ENCODE measurements around the gene RABGEF1.
"Not testable (repeated sequence)": the region's sequence is repeated elsewhere in the genome, so short reads cannot be mapped to it uniquely, and the experiment has no call there.

RABGEF1 gene

GRCh38 chr7:66758950-66759628 lies 18.6 kb downstream of the RABGEF1 start:
- H3K4me3 ChIP-seq (ENCODE audit: low read depth, low read length): no peak overlapping the region
- DNase-seq (ENCODE audit: low read depth): no peak

DNA sequence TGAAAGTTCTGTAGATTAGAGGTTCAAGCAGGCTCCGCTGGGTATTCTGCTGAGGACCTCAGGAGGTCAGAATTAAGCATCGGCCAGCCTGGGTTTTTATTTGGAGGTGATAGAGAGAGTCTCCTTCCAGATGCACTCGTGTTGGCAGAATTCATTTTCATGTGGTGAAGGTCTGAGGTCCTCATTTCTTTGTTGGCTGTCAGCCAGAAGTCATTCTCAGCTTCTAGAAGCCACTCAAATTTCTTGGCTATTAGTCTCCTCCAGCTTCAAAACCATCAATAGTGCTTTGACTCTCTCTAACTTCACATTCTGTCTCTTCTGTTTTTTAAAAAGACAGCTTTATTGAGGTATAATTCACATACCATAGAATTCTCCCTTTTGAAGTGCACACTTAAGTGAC lies 22.6 kb downstream of the RABGEF1 start:
- not testable (repeated sequence) for H3K4me3 ChIP-seq (ENCODE audit: low read depth, low read length); DNase-seq (ENCODE audit: low read depth)

GRCh38 chr7:66763633-66764355 lies 23.3 kb downstream of the RABGEF1 start:
- DNase-seq (ENCODE audit: low read depth): not testable (repeated sequence)

GRCh38 chr7:66764905-66765304 lies 24.4 kb downstream of the RABGEF1 start:
- not testable (repeated sequence) for DNase-seq (ENCODE audit: low read depth)

More at GRCh38 chr7:66763633-66764355, 23.3 kb downstream of the RABGEF1 start:
- H3K4me3 ChIP-seq (ENCODE audit: low read depth, low read length): not testable (repeated sequence)

GRCh38 chr7:66765322-66766025 lies 24.9 kb downstream of the RABGEF1 start:
- not testable (repeated sequence) for DNase-seq (ENCODE audit: low read depth); H3K4me3 ChIP-seq (ENCODE audit: low read depth, low read length)

More at GRCh38 chr7:66764905-66765304, 24.4 kb downstream of the RABGEF1 start:
- H3K4me3 ChIP-seq (ENCODE audit: low read depth, low read length): not testable (repeated sequence)

- DNase-seq (ENCODE audit: low read depth): no peak
- no peak overlapping the region for H3K4me3 ChIP-seq (ENCODE audit: low read depth, low read length)
Observed at GRCh38 chr7:66766041-66766440, 25.5 kb downstream of the RABGEF1 start.

DNA sequence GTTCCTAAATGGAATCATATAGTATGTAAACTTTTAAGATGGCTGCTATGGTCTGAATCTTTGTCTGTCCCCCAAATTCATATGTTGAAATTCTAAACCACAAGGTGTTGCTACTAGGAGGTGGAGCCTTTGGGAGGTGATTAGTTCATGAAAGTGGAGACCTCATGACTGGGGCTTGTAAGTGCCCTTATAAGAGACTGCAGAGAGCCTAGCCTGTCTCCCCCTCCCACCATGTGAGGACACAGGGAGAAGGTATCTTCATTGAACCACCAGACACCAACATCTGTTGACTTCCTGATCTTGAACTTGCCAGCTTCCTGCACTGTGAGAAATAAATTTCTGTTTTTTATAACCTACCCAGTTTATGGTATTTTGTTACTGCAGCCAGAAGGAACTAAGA lies 27.0 kb downstream of the RABGEF1 start:
- H3K4me3 ChIP-seq (ENCODE audit: low read depth, low read length); DNase-seq (ENCODE audit: low read depth): not testable (repeated sequence)

GRCh38 chr7:66768865-66769832 lies 28.6 kb downstream of the RABGEF1 start:
- DNase-seq (ENCODE audit: low read depth): no peak
- H3K4me3 ChIP-seq (ENCODE audit: low read depth, low read length): no peak overlapping the region

DNA sequence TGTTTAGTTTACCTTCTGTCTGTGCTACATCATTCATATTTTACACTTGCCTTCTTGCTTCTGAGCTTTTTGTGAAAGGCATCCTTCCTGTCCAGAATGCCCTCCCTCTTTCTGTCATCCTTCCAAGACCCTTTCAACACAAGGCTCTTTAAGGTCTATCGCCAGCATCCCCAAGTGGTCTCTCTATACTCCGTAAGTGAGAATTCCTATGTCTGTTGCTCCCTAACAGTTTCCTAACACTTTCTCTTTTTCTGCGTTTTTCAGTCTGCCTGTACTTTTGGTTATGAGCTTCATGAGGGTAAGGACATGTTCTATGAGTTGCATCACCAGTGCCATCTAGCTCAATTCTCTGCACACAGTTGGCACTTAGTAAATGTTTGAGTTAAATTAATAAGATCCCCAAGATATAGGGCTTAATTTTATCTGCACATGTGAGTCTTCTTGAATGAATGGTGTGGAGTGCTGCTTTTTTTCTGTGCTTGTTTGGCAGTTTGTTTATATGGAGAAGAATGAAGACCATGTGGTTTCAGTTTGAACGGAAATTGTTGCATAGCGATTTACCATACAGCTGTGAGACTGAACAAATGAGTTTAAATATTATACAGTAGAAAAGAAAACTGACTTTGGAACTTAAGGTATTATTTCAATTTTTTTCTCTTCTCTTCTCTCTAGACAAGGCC lies 29.4 kb downstream of the RABGEF1 start:
- no peak for DNase-seq (ENCODE audit: low read depth)
- no peak overlapping the region for H3K4me3 ChIP-seq (ENCODE audit: low read depth, low read length)

DNA sequence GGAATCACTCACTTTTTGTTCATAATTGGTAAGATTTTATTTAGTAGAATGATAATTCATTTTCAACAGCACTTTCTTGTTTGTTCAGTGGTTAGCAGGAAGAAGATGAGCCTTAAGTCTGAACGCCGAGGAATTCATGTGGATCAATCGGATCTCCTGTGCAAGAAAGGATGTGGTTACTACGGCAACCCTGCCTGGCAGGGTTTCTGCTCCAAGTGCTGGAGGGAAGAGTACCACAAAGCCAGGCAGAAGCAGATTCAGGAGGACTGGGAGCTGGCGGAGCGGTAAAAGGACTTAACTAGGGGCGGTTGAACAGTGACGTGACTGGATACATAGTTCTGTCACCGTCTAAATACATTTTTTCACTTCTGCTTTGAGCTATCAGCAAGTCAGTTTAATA lies 31.3 kb downstream of the RABGEF1 start:
- no peak for DNase-seq (ENCODE audit: low read depth)
- no peak overlapping the region for H3K4me3 ChIP-seq (ENCODE audit: low read depth, low read length)

DNA sequence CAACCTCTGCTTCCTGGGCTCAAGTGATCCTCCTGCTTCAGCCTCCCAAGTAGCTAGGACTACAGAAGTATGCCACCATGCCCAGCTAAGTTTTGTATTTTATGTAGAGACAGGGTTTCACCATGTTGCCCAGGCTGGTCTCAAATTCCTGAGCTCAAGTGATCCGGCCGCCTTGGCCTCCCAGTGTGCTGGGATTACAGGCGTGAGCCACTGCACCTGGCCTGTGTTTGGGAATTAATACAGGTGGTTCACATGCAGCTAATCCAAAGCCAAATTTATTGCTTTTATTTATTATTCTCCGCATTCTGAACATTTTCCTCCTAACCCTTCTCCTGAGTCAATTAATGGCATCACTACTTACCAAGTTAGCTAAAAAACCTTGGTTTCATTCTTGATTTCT lies 33.2 kb downstream of the RABGEF1 start:
- H3K4me3 ChIP-seq (ENCODE audit: low read depth, low read length); DNase-seq (ENCODE audit: low read depth): not testable (repeated sequence)

DNA sequence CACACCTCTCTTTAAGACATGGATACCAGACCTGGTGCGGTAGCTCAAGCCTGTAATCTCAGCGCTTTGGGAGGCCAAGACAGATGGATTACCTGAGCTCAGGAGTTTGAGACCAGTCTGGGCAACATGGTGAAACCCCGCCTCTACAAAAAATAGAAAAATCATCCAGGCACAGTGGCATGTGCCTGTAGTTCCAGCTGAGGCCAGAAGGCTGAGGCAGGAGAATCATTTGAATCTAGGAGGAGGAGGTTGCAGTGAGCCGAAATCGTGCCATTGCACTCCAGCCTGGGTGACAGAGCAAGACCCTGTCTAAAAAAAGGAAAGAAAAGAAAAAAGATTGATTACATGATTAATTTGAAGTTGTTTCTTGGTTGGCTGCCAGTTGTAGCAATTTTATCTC lies 35.9 kb downstream of the RABGEF1 start:
- DNase-seq (ENCODE audit: low read depth); H3K4me3 ChIP-seq (ENCODE audit: low read depth, low read length): not testable (repeated sequence)

GRCh38 chr7:66776800-66777442 lies 36.4 kb downstream of the RABGEF1 start:
- DNase-seq (ENCODE audit: low read depth): no peak
- no peak overlapping the region for H3K4me3 ChIP-seq (ENCODE audit: low read depth, low read length)

GRCh38 chr7:66778201-66778600 lies 37.7 kb downstream of the RABGEF1 start:
- no peak for DNase-seq (ENCODE audit: low read depth)
- no peak overlapping the region for H3K4me3 ChIP-seq (ENCODE audit: low read depth, low read length)

GRCh38 chr7:66779669-66780409 lies 39.3 kb downstream of the RABGEF1 start:
- no peak for DNase-seq (ENCODE audit: low read depth)
- H3K4me3 ChIP-seq (ENCODE audit: low read depth, low read length): no peak overlapping the region

DNA sequence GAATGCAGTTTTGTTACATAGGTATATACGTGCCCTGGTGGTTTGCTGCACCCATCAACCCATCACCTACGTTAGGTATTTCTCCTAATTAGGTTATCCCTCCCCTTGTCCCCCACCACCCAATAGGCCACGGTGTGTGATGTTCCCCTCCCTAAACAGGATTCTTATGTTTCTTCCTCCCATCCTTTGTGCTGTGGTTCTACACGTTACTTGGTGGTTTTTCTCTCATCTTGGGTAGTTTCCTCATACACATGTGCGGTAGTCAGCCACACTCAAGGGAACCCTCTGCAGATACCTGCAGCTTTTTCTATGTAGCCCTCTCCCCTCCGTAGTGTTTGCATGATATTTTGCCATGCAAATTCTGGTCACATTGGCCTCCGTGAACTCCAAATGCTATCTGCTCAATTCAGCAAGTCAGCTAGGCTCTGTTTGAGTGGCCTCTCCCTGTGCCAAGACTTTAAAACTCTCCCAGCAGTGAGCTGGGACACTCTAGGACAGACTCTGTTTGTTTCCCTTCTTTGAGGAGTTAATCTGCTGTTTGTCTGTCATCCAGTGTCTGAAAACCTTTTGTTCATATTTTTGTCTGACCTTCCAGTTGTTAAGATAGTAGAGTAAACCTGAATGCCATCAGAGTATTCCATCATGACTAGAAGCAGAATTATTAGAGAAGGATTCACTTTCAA lies 41.0 kb downstream of the RABGEF1 start:
- H3K4me3 ChIP-seq (ENCODE audit: low read depth, low read length): no peak overlapping the region
- DNase-seq (ENCODE audit: low read depth): no peak

DNA sequence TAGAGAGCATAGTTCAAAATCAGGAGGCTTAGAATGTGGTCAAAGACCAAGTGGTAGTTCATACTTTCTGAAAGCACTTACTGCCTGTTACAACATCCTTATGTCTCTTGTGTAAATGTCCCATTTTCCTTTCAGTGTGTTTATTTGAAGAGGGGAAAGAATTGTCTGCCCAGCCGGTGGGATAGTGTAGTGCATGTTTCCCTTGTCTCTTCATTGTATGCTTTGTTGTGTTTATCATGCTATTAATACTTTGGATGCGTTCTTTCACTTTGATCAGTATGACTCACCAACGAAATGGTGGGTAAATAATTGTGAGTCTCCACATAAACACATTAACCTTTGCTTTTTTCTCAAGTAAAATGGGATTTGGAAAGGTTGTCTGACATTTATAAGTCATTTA lies 42.3 kb downstream of the RABGEF1 start:
- not testable (repeated sequence) for DNase-seq (ENCODE audit: low read depth); H3K4me3 ChIP-seq (ENCODE audit: low read depth, low read length)

All from skeletal muscle cell (primary cell).